ENCODE data around the gene PTF1A. TPM values are rescaled to one million over a fixed set of nuclear protein-coding genes. Genes with fewer than 3 reads are reported as not detected.

The PTF1A gene
- total RNA-seq = not detected in 2 replicates

GRCh38 chr10:23191764-23192711 lies at the start of gene PTF1A:
PTF1A (plus strand) TSS chr10:23192312; CDS start chr10:23192531, 219 bp downstream.

Other genes starting within 250 kb of the PTF1A start
- gene MSRB2, start 96.7 kb upstream of the PTF1A start, total RNA-seq = 9.9 and 12.3 TPM in 2 replicates
- under 0.01 TPM in 1 of 2 replicates, not detected in the other for gene C10orf67, start 152.5 kb downstream of the PTF1A start, total RNA-seq
- gene OTUD1, start 246.8 kb downstream of the PTF1A start, total RNA-seq = 13.5 and 15.4 TPM in 2 replicates

Data from nasal cavity respiratory epithelium epithelial cell of viscerocranial mucosa (primary cell).